Measurements from ENCODE around the gene PNP.
A peak's percentile ranks its signal among the peaks of the same experiment; 100 is the strongest.
"Not testable (repeated sequence)": the region's sequence is repeated elsewhere in the genome, so short reads cannot be mapped to it uniquely, and the experiment has no call there.

The PNP gene

DNA sequence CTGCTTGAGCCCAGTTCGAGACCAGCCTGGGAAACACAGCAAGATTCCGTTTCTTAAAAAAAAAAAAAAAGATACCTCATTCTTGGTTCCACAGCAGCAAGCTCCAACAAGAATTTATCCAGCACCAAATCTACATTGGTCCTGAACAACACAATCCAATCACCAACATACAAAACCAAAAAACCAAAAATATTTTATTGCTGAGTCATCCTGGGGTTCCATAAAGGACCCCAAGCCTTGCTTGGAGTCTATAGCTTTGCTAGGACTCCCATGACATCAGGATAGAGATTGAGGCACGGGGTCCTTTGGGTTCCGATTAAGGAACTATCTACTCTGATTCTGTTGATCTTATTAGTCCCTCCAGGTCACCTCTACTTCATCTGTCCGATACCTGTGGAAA lies 22.3 kb upstream of the PNP start:
- no peak overlapping the region for H3K27ac ChIP-seq (ENCODE audit: low read depth, low read length, poor library complexity, severe bottlenecking)
- H4K20me1 ChIP-seq (ENCODE audit: insufficient read depth, low read length): no peaks in the 10 kb centered on the region
- no peaks in the 10 kb centered on the region for H3K9me2 ChIP-seq (ENCODE audit: low read depth, low read length)
- H3K27me3 ChIP-seq (ENCODE audit: insufficient read depth, low read length): no peaks in the 10 kb centered on the region
- no peaks in the 10 kb centered on the region for H3K4me1 ChIP-seq (ENCODE audit: insufficient read depth, low read length, severe bottlenecking)
- no peaks in the 10 kb centered on the region for H3K79me2 ChIP-seq (ENCODE audit: insufficient read depth, low read length)
- no peak overlapping the region for H2AFZ ChIP-seq (ENCODE audit: low read length)
- TF ChIP-seq EZH2 (IDR thresholded peaks at IDR 0.05; ENCODE audit: borderline replicate concordance, low read length) (no peak), CTCF (IDR thresholded peaks at IDR 0.05; ENCODE audit: low read length) (no peak)
- no peaks in the 10 kb centered on the region for H3K9me3 ChIP-seq (ENCODE audit: low read length)
- H3K4me3 ChIP-seq (ENCODE audit: low read depth, low read length, poor library complexity, severe bottlenecking): no peak overlapping the region
- H3F3A ChIP-seq (ENCODE audit: insufficient read depth, low read length): no peaks in the 10 kb centered on the region
- no peak overlapping the region for H3K4me2 ChIP-seq (ENCODE audit: low read length)
- peaks cover 78% of the 10 kb centered on the region for H3K36me3 ChIP-seq (ENCODE audit: insufficient read depth, low read length)
- H3K9ac ChIP-seq (ENCODE audit: low read length): no peak overlapping the region

- H3K9me3 ChIP-seq (ENCODE audit: low read length); H3K9me2 ChIP-seq (ENCODE audit: low read depth, low read length); H3K4me3 ChIP-seq (ENCODE audit: low read depth, low read length, poor library complexity, severe bottlenecking); H3K4me2 ChIP-seq (ENCODE audit: low read length); H4K20me1 ChIP-seq (ENCODE audit: insufficient read depth, low read length); H3F3A ChIP-seq (ENCODE audit: insufficient read depth, low read length); H3K27me3 ChIP-seq (ENCODE audit: insufficient read depth, low read length); H2AFZ ChIP-seq (ENCODE audit: low read length); H3K27ac ChIP-seq (ENCODE audit: low read depth, low read length, poor library complexity, severe bottlenecking); H3K9ac ChIP-seq (ENCODE audit: low read length): not testable (repeated sequence)
- peaks cover 63% of the 10 kb centered on the region for H3K36me3 ChIP-seq (ENCODE audit: insufficient read depth, low read length)
- peaks cover 22% of the 10 kb centered on the region for H3K79me2 ChIP-seq (ENCODE audit: insufficient read depth, low read length)
- peaks cover 22% of the 10 kb centered on the region for H3K4me1 ChIP-seq (ENCODE audit: insufficient read depth, low read length, severe bottlenecking)
Measured at GRCh38 chr14:20452831-20453230, 16.4 kb upstream of the PNP start.

DNA sequence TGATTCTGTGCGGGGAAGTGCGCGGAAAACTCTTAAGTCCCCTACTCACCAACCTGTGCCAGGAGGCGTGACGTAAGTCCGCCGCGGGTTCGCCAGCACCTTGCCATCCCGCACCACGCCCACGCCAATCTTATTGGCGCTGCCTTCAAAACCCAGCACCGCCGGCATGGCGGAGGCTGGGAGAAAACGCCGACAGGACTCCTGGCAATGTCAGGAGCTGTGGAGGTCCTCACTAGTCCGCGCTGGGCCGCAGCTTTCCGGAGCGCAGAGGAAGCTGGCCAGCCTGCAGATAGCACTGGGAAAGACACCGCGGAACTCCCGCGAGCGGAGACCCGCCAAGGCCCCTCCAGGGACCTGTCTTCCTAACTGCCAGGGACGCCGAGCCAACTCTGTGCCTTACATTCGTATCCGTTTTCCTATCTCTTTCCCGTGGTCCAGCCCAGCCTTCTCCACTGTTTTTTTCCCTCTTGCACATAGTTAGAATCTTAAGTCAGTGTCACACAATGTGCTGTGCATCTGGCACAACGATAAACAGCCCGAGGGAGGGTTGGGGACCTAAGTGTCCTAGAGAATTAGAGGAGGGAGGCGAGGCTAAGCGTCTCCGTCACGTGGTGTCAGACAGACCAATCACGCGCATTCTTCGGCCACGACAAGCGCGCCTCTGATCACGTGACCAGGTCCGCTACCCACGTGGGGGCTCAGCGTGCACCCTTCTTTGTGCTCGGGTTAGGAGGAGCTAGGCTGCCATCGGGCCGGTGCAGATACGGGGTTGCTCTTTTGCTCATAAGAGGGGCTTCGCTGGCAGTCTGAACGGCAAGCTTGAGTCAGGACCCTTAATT lies 14.5 kb upstream of the PNP start, which contains the start of the genes APEX1 and OSGEP:
TSS of gene APEX1 (plus strand) at position 711 of the 839 bp plus-strand sequence. CDS start 420 bp downstream, outside the sequence.
TSS of gene OSGEP (minus strand) at position 297 of the 839 bp plus-strand sequence. CDS start at position 168, 129 bp downstream.
- Histone ChIP-seq H3K27ac (ENCODE audit: low read depth, low read length, poor library complexity, severe bottlenecking) (peak within 1 kb of the TSS; percentile 82), H3K9ac (ENCODE audit: low read length) (peak within 1 kb of the TSS; percentile 95), H3F3A (ENCODE audit: insufficient read depth, low read length) (no peaks in the 10 kb centered on the region), H3K4me1 (ENCODE audit: insufficient read depth, low read length, severe bottlenecking) (peaks cover 26% of the 10 kb centered on the region), H3K36me3 (ENCODE audit: insufficient read depth, low read length) (peaks cover 63% of the 10 kb centered on the region), H3K79me2 (ENCODE audit: insufficient read depth, low read length) (peaks cover 22% of the 10 kb centered on the region), H4K20me1 (ENCODE audit: insufficient read depth, low read length) (no peaks in the 10 kb centered on the region), H3K27me3 (ENCODE audit: insufficient read depth, low read length) (no peaks in the 10 kb centered on the region), H3K9me3 (ENCODE audit: low read length) (no peaks in the 10 kb centered on the region), H3K4me3 (ENCODE audit: low read depth, low read length, poor library complexity, severe bottlenecking) (peak within 1 kb of the TSS; percentile 72), H2AFZ (ENCODE audit: low read length) (no peak within 1 kb of the TSS), H3K9me2 (ENCODE audit: low read depth, low read length) (no peaks in the 10 kb centered on the region), H3K4me2 (ENCODE audit: low read length) (peak within 1 kb of the TSS; percentile 85)
- no peak for TF ChIP-seq EZH2 (IDR thresholded peaks at IDR 0.05; ENCODE audit: borderline replicate concordance, low read length)
- no peak for TF ChIP-seq CTCF (IDR thresholded peaks at IDR 0.05; ENCODE audit: low read length)

Measured in OCI-LY1 (cell line).